Measurements from ENCODE around the gene EML3. TPM values are rescaled to one million over a fixed set of nuclear protein-coding genes. Genes with fewer than 3 reads are reported as not detected.
"Not testable (repeated sequence)": the region's sequence is repeated elsewhere in the genome, so short reads cannot be mapped to it uniquely, and the experiment has no call there.

The EML3 gene, protein sequence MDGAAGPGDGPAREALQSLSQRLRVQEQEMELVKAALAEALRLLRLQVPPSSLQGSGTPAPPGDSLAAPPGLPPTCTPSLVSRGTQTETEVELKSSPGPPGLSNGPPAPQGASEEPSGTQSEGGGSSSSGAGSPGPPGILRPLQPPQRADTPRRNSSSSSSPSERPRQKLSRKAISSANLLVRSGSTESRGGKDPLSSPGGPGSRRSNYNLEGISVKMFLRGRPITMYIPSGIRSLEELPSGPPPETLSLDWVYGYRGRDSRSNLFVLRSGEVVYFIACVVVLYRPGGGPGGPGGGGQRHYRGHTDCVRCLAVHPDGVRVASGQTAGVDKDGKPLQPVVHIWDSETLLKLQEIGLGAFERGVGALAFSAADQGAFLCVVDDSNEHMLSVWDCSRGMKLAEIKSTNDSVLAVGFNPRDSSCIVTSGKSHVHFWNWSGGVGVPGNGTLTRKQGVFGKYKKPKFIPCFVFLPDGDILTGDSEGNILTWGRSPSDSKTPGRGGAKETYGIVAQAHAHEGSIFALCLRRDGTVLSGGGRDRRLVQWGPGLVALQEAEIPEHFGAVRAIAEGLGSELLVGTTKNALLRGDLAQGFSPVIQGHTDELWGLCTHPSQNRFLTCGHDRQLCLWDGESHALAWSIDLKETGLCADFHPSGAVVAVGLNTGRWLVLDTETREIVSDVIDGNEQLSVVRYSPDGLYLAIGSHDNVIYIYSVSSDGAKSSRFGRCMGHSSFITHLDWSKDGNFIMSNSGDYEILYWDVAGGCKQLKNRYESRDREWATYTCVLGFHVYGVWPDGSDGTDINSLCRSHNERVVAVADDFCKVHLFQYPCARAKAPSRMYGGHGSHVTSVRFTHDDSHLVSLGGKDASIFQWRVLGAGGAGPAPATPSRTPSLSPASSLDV
- 13.8 TPM for polyA plus RNA-seq

DNA sequence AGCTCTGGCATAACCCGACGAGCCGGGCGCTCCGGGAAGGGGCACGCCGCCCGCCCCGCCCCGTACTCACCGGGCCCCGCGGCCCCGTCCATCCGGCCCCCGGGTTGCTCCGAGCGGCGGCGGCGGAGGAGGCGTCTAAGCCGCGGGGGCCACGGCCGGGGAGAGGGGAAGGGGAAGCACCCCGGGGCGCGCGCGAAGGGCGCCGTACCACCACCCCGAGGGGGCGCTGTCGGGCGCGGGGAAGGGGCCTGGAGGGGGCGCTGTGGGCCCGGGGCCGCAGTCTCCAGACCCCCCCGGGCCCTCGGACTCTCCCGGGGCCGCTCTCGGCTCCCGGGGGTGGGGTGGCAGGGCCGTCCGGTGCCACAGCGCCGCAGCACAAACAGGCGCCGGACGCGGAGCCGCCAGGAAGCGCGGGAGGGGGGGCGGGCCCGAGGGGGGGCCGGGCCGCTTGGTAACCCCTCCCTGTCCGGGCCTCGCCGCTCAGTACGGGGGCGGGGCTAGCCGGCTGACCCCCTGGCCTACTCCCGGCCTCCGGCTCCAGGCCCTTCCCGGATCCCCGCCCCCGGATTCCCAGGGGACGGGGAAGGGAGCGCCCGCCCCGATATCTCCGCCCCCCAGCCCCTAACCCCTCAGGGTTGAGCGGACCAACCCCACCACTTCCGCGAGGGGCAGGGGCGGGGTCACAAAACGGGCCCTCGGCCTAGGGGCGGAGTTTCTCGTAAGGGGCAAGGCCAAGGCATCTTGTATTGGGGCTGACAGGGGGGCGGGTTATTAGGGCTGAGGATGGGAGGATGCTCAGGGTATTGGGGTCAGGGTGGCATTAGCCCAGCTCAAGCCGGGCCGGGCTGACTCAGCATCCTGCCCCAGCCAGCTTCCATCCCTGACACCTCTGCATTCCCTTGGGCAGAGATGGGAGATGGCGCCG is at the start of gene EML3, which contains the start of gene ROM1:
TSS of gene EML3 (minus strand) at position 410 of the 925 bp plus-strand sequence. CDS start at position 92, 318 bp downstream.
TSS of gene ROM1 (plus strand) at position 892 of the 925 bp plus-strand sequence. CDS start at position 917, 25 bp downstream.
- Mint-ChIP-seq H3K4me1 (peaks cover 10 to 13% (median 13%) of the 10 kb centered on the region in 3 donors), H3K4me3 (peak within 1 kb of the TSS; percentile 95 to 100 (median 96)), H3K27me3 (no peaks in the 10 kb centered on the region), H3K27ac (peak within 1 kb of the TSS; percentile 89 to 98 (median 95)), H3K36me3 (peaks cover 2% of the 10 kb centered on the region), H3K9me3 (no peaks in the 10 kb centered on the region)

DNA sequence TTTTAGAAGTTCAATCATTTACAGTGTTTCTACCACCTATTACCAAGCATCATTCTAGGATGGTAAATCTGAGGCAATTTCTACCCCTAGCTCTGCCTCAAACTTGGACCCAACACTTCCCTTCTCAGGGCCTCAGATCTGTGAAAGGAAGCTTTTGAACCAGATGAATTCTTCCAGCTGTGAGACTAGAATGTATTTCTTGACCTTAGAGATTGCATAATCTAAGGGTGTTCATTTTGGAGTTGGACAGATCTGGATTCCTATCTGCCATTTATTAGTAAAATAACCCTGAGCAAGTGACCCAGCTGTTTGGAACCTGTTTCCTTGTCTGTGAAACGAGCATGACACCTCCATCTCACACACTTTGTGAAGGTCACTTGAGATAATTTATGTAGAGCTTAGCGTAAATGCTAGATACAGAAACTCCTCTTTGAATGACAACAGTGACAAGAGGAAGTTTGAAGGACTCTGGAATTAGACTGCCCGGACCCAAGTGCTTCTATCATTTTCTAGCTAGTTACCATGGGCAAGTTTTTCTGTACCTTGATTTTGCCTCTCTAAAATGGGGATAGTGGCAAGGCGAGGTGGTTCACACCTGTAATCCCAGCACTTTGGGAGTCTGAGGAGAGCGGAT is 44.3 kb upstream of the EML3 start:
- Mint-ChIP-seq H3K27ac (peak overlapping the region in 1 of 3 donors; percentile 52), H3K4me3 (peak overlapping the region in 1 of 4 donors; percentile 70), H3K27me3 (no peaks in the 10 kb centered on the region), H3K4me1 (peaks cover 7 to 11% (median 9%) of the 10 kb centered on the region in 3 donors), H3K9me3 (no peaks in the 10 kb centered on the region), H3K36me3 (no peaks in the 10 kb centered on the region)

DNA sequence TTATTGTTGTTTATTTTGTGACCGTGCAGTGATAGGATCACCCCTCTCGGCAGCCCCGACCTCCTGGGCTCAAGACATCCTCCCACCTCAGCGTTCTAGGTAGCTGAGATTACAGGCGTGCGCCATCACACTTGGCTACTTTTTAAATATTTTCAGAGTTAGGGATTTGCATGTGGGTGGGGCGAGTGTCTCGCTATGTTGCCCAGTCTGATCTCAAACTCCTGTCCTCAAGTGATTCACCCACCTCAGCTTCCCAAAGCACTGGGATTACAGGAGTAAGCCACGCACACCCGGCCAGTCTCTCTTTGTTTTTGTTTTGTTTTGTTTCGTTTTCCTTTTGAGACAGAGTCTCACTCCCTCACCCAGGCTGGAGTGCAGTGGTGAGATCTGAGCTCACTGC is 41.7 kb upstream of the EML3 start:
- H3K9me3 Mint-ChIP-seq, result no peaks in the 10 kb centered on the region
- H3K4me1 Mint-ChIP-seq, result peaks cover 11 to 12% (median 11%) of the 10 kb centered on the region in 3 donors
- no peaks in the 10 kb centered on the region for H3K27me3 Mint-ChIP-seq
- peak overlapping the region in 2 of 3 donors; percentile 81 to 100 for H3K27ac Mint-ChIP-seq
- peak overlapping the region; percentile 89 to 99 (median 90) for H3K4me3 Mint-ChIP-seq
- no peaks in the 10 kb centered on the region for H3K36me3 Mint-ChIP-seq

DNA sequence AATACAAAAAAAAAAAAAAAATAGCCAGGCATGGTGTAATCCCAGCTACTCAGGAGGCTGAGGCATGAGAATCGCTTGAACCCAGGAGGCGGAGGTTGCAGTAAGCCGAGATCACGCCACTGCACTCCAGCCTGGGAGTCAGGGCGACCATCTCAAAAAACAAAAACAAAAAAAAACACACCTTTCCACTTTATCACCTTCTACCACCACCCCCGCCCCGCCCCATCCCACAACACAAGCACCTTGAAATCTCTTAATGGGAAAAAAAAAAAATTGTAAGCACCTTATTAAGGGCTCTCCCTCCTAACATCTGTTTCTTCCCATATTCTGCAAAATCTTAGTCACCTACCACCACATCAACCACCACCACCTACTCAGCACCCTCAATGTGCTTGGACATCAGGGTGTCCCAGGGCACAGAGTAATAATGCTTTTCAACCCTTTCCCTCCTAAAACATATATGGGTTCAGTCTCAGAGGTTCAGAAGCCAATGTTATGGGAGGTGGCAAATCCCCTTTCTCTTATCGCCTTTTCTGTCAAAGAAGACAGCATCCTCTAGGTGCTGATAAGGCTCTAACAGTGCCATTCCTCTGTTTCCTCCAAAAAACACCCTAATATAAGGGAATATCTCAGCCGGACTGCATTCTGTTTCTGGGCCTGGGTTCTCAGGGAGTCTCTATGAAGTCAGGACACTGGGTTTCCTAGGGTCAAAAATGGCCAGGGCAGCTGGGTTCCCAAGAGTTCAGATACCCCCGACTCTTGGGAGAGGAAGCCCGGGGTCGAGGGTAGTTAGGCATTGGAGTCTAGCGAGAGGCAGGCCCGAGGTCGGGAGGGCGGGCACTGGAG is 39.8 kb upstream of the EML3 start:
- no peaks in the 10 kb centered on the region for H3K27me3 Mint-ChIP-seq
- H3K36me3 Mint-ChIP-seq, result no peaks in the 10 kb centered on the region
- H3K9me3 Mint-ChIP-seq, result no peaks in the 10 kb centered on the region
- peak overlapping the region; percentile 91 to 99 (median 96) for H3K4me3 Mint-ChIP-seq
- peaks cover 11 to 12% (median 11%) of the 10 kb centered on the region in 3 donors for H3K4me1 Mint-ChIP-seq
- peak overlapping the region; percentile 92 to 100 (median 98) for H3K27ac Mint-ChIP-seq

DNA sequence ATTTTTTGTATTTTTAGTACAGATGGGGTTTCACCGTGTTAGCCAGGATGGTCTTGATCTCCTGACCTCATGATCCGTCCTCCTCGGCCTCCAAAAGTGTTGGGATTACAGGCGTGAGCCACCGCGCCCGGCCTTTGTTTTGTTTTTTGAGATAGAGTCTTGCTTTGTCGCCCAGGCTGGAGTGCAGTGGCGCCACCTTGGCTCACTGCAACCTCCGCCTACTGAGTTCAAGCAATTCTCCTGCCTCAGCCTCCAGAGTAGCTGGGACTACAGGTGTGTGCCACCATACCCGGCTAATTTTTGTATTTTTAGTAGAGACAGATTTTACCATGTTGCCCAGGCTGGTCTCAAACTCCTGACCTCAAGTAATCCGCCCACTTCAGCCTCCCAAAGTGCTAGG is 37.7 kb upstream of the EML3 start:
- H3K27ac Mint-ChIP-seq, result not testable (repeated sequence)
- H3K4me3 Mint-ChIP-seq, result peak overlapping the region in 1 of 4 donors; percentile 66

DNA sequence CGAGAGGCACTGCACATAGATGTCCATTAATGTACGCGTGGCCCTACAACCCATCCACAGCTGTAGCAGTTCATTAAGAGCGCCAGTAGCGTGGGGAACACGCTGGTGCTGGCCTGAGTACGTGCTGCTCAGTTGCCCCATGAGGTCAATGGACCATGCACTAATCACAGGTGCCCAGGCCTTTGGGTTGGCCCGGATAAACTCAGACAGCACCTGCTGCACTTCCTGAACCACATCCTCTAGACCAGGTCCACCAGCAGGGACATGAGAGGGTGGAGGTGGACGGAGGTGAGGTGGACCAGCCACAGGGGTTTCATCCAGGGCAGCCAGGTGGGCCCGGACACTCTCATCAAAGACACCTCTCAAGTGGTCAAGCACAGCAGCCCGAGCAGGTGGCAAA is 36.9 kb upstream of the EML3 start:
- Mint-ChIP-seq H3K27me3 (no peaks in the 10 kb centered on the region), H3K4me3 (peak overlapping the region in 2 of 4 donors; percentile 68 to 72), H3K36me3 (no peaks in the 10 kb centered on the region), H3K4me1 (peaks cover 17 to 22% (median 18%) of the 10 kb centered on the region in 3 donors), H3K9me3 (no peaks in the 10 kb centered on the region), H3K27ac (peak overlapping the region in 1 of 3 donors; percentile 64)

More for the DNA sequence above, 37.7 kb upstream of the EML3 start:
- peaks cover 15 to 18% (median 17%) of the 10 kb centered on the region in 3 donors for H3K4me1 Mint-ChIP-seq
- H3K9me3 Mint-ChIP-seq, H3K36me3 Mint-ChIP-seq, H3K27me3 Mint-ChIP-seq: not testable (repeated sequence)

DNA sequence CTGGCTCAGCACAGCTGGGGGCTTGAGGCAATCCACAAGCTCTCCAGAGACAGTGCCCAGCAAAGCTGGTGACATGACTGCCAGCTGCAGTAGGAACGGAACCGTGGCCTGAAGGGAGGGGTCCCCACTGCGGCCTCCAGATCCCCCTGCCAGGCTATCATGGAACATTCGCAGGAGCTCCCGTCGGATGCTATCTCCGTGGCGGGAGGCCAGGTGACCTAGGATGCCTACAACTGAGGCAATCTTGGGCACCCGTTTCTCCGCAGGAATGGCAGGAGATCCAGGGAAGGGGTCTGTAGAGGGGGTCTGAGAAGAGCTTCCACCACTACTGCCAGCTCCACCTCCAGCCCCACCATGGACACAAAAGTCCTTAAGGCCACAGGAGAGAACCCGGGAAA is 36.4 kb upstream of the EML3 start:
- H3K9me3 Mint-ChIP-seq, result no peaks in the 10 kb centered on the region
- H3K27ac Mint-ChIP-seq, result peak overlapping the region in 2 of 3 donors; percentile 39 to 64
- H3K4me1 Mint-ChIP-seq, result peaks cover 17 to 21% (median 18%) of the 10 kb centered on the region in 3 donors
- H3K27me3 Mint-ChIP-seq, result no peaks in the 10 kb centered on the region
- H3K36me3 Mint-ChIP-seq, result no peaks in the 10 kb centered on the region
- H3K4me3 Mint-ChIP-seq, result peak overlapping the region in 2 of 4 donors; percentile 68 to 72

DNA sequence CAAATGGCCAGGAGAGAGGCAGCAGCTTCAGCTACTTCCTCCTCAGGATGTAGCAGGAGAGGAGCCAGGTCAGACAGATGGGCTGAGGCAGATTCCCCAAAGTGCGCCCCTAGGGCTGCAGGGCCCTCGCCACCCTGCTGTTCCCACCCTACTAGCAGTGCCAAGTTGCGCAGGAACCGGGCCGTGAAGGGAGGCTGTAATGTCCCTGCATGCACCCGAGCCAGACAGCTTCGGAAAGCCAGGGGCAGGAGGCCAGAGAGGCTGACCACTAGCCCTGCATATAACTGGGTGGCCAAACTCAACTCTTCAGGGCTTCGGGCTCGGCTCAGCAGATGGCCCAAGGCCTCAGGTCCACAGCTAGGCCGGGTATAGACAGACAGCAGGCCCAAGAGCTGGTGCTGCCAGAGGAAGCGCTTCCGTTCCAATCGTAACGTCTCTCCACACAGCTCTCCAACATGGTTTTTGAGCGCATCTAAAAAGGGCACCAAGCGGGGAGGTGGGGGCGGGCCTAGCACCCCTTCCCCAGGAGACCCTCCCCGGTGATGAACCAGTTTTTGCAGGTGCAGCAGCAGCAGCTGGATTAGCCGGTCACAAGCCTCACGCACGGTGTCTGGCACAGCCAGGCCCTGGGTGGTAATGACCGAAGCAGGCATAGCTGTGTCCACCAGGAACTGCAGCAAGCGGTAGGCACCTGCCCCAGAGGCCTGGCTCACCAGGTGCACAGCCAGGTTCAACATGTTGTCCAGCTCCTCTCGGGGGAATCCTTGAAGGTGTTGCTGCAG is 35.8 kb upstream of the EML3 start:
- H3K27me3 Mint-ChIP-seq, result no peaks in the 10 kb centered on the region
- peak overlapping the region in 1 of 4 donors; percentile 72 for H3K4me3 Mint-ChIP-seq
- H3K9me3 Mint-ChIP-seq, result no peaks in the 10 kb centered on the region
- H3K27ac Mint-ChIP-seq, result peak overlapping the region in 1 of 3 donors; percentile 68
- H3K4me1 Mint-ChIP-seq, result peaks cover 15 to 21% (median 18%) of the 10 kb centered on the region in 3 donors
- H3K36me3 Mint-ChIP-seq, result no peaks in the 10 kb centered on the region

DNA sequence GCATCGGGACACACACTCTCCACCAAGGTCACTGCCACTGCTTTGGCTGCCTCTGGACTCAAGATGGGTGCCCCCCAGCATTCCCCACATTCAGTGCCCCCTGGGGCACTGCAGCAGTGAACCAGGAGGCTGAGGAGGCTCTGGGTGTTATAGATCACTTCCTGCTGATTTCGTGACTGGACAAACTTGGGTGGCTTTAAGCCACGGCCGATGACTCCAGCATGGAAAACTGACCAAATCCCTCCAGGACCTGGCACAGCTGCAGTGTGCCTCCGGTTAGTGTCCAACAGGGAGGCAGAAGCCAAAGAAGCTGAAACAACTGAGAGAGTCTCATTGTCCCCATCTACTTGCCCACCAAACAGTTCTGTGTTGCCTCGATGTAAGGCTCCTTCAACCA is 35.0 kb upstream of the EML3 start:
- H3K4me3 Mint-ChIP-seq, result peak overlapping the region in 1 of 4 donors; percentile 33
- H3K27ac Mint-ChIP-seq, result peak overlapping the region in 1 of 3 donors; percentile 68
- H3K9me3 Mint-ChIP-seq, result no peaks in the 10 kb centered on the region
- H3K36me3 Mint-ChIP-seq, result no peaks in the 10 kb centered on the region
- H3K4me1 Mint-ChIP-seq, result peaks cover 10 to 20% (median 17%) of the 10 kb centered on the region in 3 donors
- H3K27me3 Mint-ChIP-seq, result no peaks in the 10 kb centered on the region

DNA sequence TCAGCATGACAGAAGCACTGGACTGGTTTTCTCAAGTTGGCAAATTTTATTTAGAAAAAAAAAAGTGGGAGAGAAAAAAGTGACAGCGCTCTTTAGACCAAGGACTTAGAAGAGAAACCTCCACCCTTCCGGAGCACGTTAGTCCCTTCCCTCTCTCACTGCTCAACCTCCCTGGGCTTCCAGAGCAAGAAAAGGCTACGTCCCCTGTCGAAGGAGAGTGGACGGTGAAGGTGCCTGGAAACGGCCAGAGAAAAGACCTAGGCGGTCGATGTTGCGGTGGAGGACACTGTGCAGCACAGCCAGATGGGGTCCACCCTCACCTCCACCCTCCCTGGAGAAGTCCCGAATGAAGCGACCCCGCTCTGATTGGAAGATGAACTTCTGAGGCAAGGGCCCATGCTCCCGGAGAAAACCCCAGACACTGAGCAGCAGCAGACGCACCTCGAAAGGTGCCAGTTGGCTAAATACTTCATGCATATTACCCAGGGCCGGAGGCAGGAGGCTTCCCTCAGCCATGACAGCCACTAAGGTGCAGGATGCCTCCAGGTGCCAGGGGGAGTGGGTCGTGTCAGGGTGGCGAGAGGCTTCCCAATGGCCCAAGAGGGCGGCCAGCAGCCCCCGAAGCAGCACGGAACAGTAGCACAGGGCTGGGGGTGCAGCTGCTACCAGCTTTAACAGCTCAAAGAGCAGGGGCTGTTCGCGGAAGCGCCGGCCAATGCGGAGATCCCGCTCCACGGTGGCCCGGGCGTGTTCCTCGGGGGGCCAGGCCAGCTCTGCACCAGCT is 34.4 kb upstream of the EML3 start:
- Mint-ChIP-seq H3K9me3 (no peaks in the 10 kb centered on the region), H3K4me1 (peaks cover 6 to 16% (median 13%) of the 10 kb centered on the region in 3 donors), H3K27me3 (no peaks in the 10 kb centered on the region), H3K4me3 (peak overlapping the region; percentile 88 to 97 (median 94)), H3K27ac (peak overlapping the region; percentile 75 to 97 (median 97)), H3K36me3 (no peaks in the 10 kb centered on the region)

DNA sequence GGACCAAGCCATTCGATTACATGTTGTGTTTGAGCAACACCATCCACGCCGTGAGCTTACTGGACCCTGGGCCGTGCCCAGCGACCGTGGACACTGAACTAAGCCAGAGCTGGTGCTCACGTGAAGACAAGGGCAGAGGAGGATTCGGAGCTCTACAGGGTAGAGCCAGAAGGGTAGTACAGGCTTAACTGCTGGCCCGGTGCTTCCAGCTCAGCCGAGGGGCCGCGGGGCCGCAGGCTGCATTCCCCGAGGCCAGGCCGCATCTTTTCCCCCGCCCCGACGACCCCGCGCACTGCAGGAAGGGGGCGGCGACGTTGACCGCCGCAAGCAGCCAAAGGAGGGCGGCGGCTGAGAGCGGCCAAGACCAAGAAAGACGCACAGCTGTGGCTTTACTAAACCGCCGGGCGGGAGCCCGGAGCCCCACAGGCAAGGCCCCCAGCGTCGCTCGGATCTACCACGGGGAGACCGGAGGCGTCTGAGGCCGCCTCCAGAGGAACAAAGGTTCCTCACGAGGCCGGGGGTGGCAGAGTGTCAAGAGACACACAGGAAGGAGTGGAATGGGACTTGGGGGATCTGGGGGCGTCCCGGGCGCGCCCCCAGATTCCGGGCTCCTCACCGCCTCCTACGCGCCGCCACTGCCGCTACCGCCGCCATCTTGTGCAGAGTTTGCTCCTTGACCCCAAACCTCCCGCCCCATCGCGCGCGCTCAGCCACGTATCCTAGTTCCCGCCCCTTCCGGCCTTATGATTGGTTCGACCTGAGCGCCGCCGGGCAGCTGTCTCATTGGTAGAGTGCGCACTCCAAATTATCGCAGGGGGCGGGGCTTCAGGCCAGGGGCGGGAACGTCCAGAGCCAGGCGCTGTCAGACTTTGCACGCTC is 33.6 kb upstream of the EML3 start, which contains the start of gene GANAB:
TSS of gene GANAB (minus strand) at position 668 of the 879 bp plus-strand sequence. CDS start at position 654, 14 bp downstream.
- no peaks in the 10 kb centered on the region for H3K36me3 Mint-ChIP-seq
- H3K27ac Mint-ChIP-seq, result peak within 1 kb of the TSS; percentile 89 to 97 (median 97)
- peaks cover 6 to 16% (median 11%) of the 10 kb centered on the region in 3 donors for H3K4me1 Mint-ChIP-seq
- H3K9me3 Mint-ChIP-seq, result no peaks in the 10 kb centered on the region
- H3K27me3 Mint-ChIP-seq, result no peaks in the 10 kb centered on the region
- H3K4me3 Mint-ChIP-seq, result peak within 1 kb of the TSS; percentile 88 to 97 (median 94)
